ENCODE measurements around the gene SALL1. TPM values are rescaled to one million over a fixed set of nuclear protein-coding genes. Genes with fewer than 3 reads are reported as not detected.

The SALL1 gene
- polyA plus RNA-seq, 1 donor (not counting 4 experiments of a cell fraction or from before 2014, with no cell fraction given) = not detected

- Histone ChIP-seq H3K4me1 (ENCODE audit: control insufficient read depth, extremely low read depth, insufficient read depth, low read length) (no peaks in the 10 kb centered on the region), H3K4me3 (ENCODE audit: control insufficient read depth in 2 of 3, extremely low read depth in 1 of 3, insufficient read depth in 2 of 3, low read depth in 1 of 3, low read length in 3 of 3) (no peak overlapping the region), H3K4me2 (ENCODE audit: control insufficient read depth, extremely low read depth, insufficient read depth, low read depth, low read length) (no peak overlapping the region), H3K79me2 (ENCODE audit: control insufficient read depth, insufficient read depth, low read length) (no peaks in the 10 kb centered on the region), H3K9ac (ENCODE audit: control insufficient read depth, extremely low read depth, insufficient read depth, low read length) (no peak overlapping the region), H3K27ac (ENCODE audit: control insufficient read depth, insufficient read depth, low read length) (no peak overlapping the region), H3K9me1 (ENCODE audit: control insufficient read depth, extremely low read depth, insufficient read depth, low read length) (no peaks in the 10 kb centered on the region), H2AFZ (ENCODE audit: control insufficient read depth, low read length) (no peak overlapping the region), H3K9me3 (ENCODE audit: control insufficient read depth, low read depth, low read length) (no peaks in the 10 kb centered on the region), H3K27me3 (ENCODE audit: control insufficient read depth, extremely low read depth, insufficient read depth, low read length) (no peaks in the 10 kb centered on the region), H4K20me1 (ENCODE audit: control insufficient read depth, extremely low read depth, insufficient read depth, low read length) (no peaks in the 10 kb centered on the region), H3K36me3 (ENCODE audit: control insufficient read depth in 2 of 2, extremely low read depth in 1 of 2, insufficient read depth in 2 of 2, low read length in 2 of 2) (no peaks in the 10 kb centered on the region)
- dilution Hi-C loops (cut with MboI; ENCODE audit: extremely low pct_ligation_motif_present, low sequenced_read_pairs) = no loop called here
- FAIRE-seq (no peak), DNase-seq (ENCODE audit: low read depth, low spot score) (no peak)
- TF ChIP-seq EZH2 (IDR thresholded peaks at IDR 0.05; ENCODE audit: low read length) = no peak
- TF ChIP-seq CTCF (optimal IDR thresholded peaks at IDR 0.05 in 1 of 3, IDR thresholded peaks at IDR 0.05 in 1 of 3, conservative IDR thresholded peaks at IDR 0.05 in 1 of 3; ENCODE audit: extremely low read depth in 1 of 3, insufficient read depth in 2 of 3, low read length in 3 of 3) = no peak
Measured at GRCh38 chr16:51125992-51126391, 25.1 kb downstream of the SALL1 start.

- Histone ChIP-seq H3K79me2 (ENCODE audit: control insufficient read depth, insufficient read depth, low read length) (no peaks in the 10 kb centered on the region), H3K9ac (ENCODE audit: control insufficient read depth, extremely low read depth, insufficient read depth, low read length) (no peak overlapping the region), H3K27me3 (ENCODE audit: control insufficient read depth, extremely low read depth, insufficient read depth, low read length) (no peaks in the 10 kb centered on the region), H2AFZ (ENCODE audit: control insufficient read depth, low read length) (no peak overlapping the region), H3K9me1 (ENCODE audit: control insufficient read depth, extremely low read depth, insufficient read depth, low read length) (no peaks in the 10 kb centered on the region), H3K4me2 (ENCODE audit: control insufficient read depth, extremely low read depth, insufficient read depth, low read depth, low read length) (no peak overlapping the region), H3K4me1 (ENCODE audit: control insufficient read depth, extremely low read depth, insufficient read depth, low read length) (no peaks in the 10 kb centered on the region), H4K20me1 (ENCODE audit: control insufficient read depth, extremely low read depth, insufficient read depth, low read length) (no peaks in the 10 kb centered on the region), H3K9me3 (ENCODE audit: control insufficient read depth, low read depth, low read length) (no peaks in the 10 kb centered on the region), H3K27ac (ENCODE audit: control insufficient read depth, insufficient read depth, low read length) (no peak overlapping the region), H3K4me3 (ENCODE audit: control insufficient read depth in 2 of 3, extremely low read depth in 1 of 3, insufficient read depth in 2 of 3, low read depth in 1 of 3, low read length in 3 of 3) (no peak overlapping the region), H3K36me3 (ENCODE audit: control insufficient read depth in 2 of 2, extremely low read depth in 1 of 2, insufficient read depth in 2 of 2, low read length in 2 of 2) (no peaks in the 10 kb centered on the region)
- FAIRE-seq (no peak), DNase-seq (ENCODE audit: low read depth, low spot score) (no peak)
- dilution Hi-C loops (cut with MboI; ENCODE audit: extremely low pct_ligation_motif_present, low sequenced_read_pairs) = no loop called here
- no peak for TF ChIP-seq EZH2 (IDR thresholded peaks at IDR 0.05; ENCODE audit: low read length)
- TF ChIP-seq CTCF (optimal IDR thresholded peaks at IDR 0.05 in 1 of 3, IDR thresholded peaks at IDR 0.05 in 1 of 3, conservative IDR thresholded peaks at IDR 0.05 in 1 of 3; ENCODE audit: extremely low read depth in 1 of 3, insufficient read depth in 2 of 3, low read length in 3 of 3) = no peak
Measured at GRCh38 chr16:51124896-51125295, 26.2 kb downstream of the SALL1 start.
